Measurements from ENCODE around the gene PRIMPOL.
"Not testable (repeated sequence)": the region's sequence is repeated elsewhere in the genome, so short reads cannot be mapped to it uniquely, and the experiment has no call there.

Gene PRIMPOL

GRCh38 chr4:184741651-184742050 lies 92.1 kb downstream of the PRIMPOL start:
- 100% methylated on average over 1 of the region's 1 CpG for WGBS
- H3K36me3 ChIP-seq (ENCODE audit: insufficient read depth, low read length); H3K9me3 ChIP-seq (ENCODE audit: insufficient read depth, low read depth, low read length); H3K4me3 ChIP-seq (ENCODE audit: low read length); H3K27me3 ChIP-seq (ENCODE audit: insufficient read depth, low read length); H3K27ac ChIP-seq (ENCODE audit: low read depth, low read length); H3K4me1 ChIP-seq (ENCODE audit: insufficient read depth, low read length); H3K9ac ChIP-seq (ENCODE audit: low read depth, low read length): not testable (repeated sequence)

GRCh38 chr4:184743650-184744049 lies 94.1 kb downstream of the PRIMPOL start:
- H3K9me3 ChIP-seq (ENCODE audit: insufficient read depth, low read depth, low read length): peaks cover 4% of the 10 kb centered on the region; the same call in 1 of the 2 replicates
- H3K9ac ChIP-seq (ENCODE audit: low read depth, low read length): no peak overlapping the region
- peaks cover 25% of the 10 kb centered on the region for H3K4me1 ChIP-seq (ENCODE audit: insufficient read depth, low read length)
- 89% methylated on average over 4 of the region's 4 CpGs for WGBS
- H3K4me3 ChIP-seq (ENCODE audit: low read length): no peak overlapping the region
- H3K36me3 ChIP-seq (ENCODE audit: insufficient read depth, low read length): no peaks in the 10 kb centered on the region
- H3K27ac ChIP-seq (ENCODE audit: low read depth, low read length): no peak overlapping the region
- no peaks in the 10 kb centered on the region for H3K27me3 ChIP-seq (ENCODE audit: insufficient read depth, low read length)

- H3K4me3 ChIP-seq (ENCODE audit: low read length): no peak overlapping the region
- 94% methylated on average over 10 of the region's 10 CpGs for WGBS
- no peaks in the 10 kb centered on the region for H3K36me3 ChIP-seq (ENCODE audit: insufficient read depth, low read length)
- H3K4me1 ChIP-seq (ENCODE audit: insufficient read depth, low read length): peaks cover 25% of the 10 kb centered on the region
- H3K27ac ChIP-seq (ENCODE audit: low read depth, low read length): no peak overlapping the region
- peaks cover 4% of the 10 kb centered on the region; the same call in 1 of the 2 replicates for H3K9me3 ChIP-seq (ENCODE audit: insufficient read depth, low read depth, low read length)
- no peaks in the 10 kb centered on the region for H3K27me3 ChIP-seq (ENCODE audit: insufficient read depth, low read length)
- no peak overlapping the region for H3K9ac ChIP-seq (ENCODE audit: low read depth, low read length)
These were observed 94.7 kb downstream of the PRIMPOL start for GRCh38 chr4:184744236-184744635.
